SKM-1 treated with dmso at 0.1 percent for 144 hours (cell line): Measurements from ENCODE around the gene GET4.

Source experiments
- DNase-seq: peaks from one replicate; lab custom pipeline; 2025; ENCODE audit not compliant: unreplicated experiment; lab: John Stamatoyannopoulos, UW

Gene GET4

GRCh38 chr7:885261-885892, 9.0 kb downstream of the GET4 start:
- no peak for DNase-seq

DNA sequence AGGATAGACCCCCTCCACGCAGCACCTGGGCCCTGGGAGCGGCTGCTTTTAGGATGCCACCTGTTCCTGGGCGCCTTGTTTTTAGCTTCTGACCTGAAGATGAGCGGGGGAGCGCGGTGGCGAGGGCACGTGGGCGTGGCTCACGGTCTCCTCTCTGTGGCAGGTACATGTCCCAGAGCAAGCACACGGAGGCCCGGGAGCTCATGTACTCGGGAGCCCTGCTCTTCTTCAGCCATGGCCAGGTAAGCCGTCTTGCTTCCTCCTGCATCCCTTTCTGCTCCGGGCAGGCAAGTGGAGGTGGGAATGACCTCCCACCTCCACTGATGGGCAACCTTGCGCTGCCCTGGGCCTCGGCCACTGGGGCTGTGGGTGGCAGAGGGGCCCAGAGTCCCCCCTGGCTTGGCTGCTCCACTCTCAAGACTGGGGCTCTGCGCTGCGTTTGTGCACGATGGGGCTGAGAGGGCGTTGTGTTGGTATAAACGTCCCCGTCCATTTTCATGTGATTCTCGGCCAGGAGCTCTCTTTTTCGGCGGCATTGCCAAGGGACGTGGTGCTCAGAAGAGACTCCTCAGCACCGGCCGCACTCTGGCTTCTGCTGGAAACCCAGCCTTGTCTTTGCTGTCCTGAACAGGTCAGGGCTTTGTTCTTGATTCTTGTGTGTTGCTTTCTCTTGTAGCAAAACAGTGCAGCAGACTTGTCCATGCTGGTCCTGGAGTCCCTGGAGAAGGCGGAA, 9.7 kb downstream of the GET4 start:
- DNase-seq, result no peak

DNA sequence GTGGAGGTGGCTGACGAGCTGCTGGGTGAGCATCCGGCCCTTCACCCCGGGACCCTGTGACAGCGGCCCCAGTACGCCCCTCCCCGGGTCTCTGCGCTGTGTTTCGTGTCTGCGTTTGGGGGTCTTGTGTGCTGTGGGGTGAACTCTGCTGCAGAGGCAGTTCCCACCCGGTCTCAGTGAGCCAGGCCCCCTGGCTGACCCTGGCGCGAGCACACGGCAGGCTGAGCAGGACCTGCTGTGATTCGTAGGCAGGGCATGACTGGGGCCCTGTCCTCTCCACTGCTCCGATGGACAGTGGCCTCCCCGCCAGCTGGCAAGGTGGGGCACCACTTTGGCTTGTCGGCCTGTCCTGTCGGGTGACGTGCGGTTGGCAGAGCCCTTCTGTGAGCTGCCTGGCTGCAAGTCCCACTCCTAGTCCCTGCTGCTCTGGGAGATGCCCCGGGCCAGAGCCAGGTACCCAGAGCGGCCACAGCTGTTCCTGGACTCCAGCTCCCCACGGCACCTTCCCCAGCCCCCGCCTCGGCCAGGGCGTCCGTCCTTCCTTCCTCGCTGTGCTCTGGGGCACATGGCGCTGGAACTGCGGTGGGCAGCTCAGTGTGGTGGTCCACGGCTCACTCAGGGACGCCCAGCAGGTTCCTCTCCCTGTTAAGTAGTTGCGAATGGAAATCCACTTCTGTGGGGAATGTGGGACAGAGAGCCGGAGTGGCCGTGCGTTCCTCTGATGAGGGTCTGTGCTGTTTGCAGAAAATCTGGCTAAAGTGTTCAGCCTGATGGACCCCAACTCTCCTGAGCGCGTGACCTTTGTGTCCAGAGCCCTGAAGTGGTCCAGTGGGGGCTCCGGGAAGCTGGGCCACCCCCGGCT, 10.5 kb downstream of the GET4 start:
- no peak for DNase-seq

- no peak for DNase-seq
Observed at GRCh38 chr7:887488-887820, 11.1 kb downstream of the GET4 start.

GRCh38 chr7:888081-889024, 12.0 kb downstream of the GET4 start:
- DNase-seq, result no peak

DNA sequence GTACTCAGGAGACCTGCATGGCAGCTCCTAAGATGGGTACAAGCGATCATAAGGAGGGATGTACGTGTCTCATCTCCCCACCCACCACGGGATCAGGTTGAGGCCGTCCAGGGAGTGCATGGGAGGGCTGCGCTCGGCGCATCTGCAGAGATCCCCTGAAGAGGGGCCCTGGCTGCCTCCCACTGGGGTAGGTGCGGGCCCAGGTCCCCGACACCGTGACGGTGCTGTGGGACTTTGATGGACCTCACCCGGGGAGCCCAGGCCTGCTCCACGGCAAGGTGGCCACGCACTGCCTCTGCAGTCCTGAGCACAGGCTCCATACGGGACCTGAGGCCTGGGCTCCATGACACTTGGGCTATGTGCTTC, 12.7 kb downstream of the GET4 start:
- DNase-seq, result no peak

DNA sequence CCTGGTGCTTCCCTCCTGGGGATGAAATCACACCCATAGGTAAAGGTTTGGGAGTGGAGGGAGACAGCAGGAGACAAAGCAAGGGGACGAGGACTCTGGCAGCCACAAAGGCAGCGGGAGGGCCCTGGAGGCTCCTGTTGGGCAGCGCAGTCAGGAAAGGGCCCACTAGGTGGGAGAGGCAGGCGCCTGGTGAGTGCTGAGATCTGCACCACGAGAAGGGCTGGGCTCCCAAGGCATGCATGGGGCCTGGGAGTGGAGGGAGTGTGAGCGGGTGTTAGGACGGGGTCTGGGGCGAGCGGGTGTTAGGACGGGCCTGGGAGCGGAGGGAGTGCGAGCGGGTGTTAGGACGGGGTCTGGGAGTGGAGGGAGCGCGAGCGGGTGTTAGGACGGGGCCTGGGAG, 13.0 kb downstream of the GET4 start:
- no peak for DNase-seq

DNA sequence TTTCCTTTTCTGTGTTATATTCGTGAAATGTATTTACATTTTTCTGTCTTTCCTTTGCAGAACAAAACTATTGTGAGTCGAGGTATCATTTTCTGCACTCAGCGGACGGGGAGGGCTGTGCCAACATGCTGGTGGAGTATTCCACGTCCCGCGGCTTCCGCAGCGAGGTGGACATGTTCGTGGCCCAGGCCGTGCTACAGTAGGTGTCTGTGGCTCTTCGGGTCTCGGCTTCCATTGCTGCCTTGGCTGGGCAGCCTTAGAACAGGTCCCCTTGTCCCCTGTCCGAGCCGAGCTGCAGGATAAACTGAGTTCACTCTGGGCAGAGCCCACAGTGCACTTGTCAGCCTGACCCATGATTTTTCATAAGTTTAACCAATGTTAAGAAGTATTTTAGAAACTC, 14.5 kb downstream of the GET4 start:
- DNase-seq, result no peak

DNA sequence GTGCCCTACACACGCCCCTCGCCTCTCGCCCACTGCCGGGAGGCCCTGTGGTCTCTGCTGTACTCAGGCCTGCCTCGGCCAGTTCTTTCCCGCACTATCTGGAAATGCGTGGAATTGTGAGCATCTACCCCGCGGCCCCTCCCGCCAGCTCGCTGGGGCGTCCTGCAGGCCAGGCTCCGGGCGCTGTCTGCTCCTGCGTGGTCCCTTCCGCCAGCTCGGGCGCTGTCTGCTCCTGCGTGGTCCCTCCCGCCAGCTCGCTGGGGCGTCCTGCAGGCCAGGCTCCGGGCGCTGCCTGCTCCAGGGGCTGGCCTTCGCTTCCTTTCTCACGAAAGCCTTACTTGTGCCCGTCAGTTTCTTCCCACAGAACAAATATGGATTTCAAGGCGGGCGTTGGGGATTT, 14.9 kb downstream of the GET4 start:
- DNase-seq, result no peak

GRCh38 chr7:891805-892204, 15.5 kb downstream of the GET4 start:
- no peak for DNase-seq

DNA sequence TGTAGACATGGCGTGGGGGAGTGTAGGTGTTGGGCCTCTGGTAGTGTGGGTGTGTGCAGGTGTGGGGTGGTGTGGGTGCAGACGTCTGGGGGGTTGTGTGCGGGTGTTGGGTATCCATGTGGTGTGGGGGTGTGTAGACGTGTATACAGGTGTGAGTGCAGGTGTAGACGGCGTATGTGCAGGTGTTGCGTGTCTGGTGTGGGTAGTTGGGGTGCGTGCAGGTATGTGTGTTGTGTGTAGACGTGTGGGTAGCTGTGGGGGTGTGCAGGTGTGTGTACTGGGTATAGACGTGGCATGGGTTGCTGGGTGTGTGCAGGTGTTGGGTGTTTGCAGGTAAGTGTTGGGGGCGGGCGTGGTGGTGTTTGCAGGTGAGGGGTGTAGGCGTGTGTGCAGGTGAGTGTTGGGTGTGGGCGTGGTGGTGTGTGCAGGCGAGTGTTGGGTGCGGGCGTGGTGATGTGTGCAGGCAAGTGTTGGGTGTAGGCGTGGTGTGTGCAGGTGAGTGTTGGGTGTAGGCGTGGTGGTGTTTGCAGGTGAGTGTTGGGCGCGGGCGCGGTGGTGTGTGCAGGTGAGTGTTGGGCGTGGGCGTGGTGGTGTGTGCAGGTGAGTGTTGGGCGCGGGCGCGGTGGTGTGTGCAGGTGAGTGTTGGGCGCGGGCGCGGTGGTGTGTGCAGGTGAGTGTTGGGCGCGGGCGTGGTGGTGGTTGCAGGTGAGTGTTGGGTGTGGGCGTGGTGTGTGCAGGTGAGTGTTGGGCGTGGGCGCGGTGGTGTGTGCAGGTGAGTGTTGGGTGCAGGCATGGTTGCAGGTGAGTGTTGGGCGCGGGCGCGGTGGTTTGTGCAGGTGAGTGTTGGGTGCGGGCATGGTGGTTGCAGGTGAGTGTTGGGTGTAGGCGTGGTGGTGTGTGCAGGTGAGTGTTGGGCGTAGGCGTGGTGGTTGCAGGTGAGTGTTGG, 16.6 kb downstream of the GET4 start:
- DNase-seq, result no peak

GRCh38 chr7:893686-894085, 17.3 kb downstream of the GET4 start:
- DNase-seq, result no peak

- DNase-seq, result no peak
Observed at GRCh38 chr7:894164-894867, 18.0 kb downstream of the GET4 start.

DNA sequence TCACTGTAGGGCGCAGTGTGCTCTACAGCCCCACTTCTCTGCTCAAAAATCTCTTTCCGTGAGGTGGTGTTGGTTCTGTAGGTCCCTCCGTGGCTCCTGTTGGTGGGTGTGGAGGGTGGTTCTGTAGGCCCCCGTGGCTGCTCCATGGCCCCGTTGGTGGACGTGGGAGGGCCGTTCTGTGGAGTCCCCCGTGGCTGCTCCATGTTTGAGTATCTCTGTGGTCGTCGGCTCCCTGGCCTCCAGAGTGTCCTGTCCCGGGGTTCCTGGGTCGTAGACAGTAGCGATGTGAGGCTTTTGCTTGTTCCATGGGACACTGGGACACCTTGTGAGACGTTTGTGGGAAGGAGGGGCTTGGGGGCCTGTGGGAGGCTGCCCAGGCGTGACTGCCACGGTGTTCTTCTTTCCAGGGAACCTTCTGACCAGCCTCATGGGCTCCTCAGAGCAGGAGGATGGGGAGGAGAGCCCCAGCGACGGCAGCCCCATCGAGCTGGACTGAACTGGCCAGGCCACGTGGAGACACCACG, 18.6 kb downstream of the GET4 start:
- no peak for DNase-seq

DNA sequence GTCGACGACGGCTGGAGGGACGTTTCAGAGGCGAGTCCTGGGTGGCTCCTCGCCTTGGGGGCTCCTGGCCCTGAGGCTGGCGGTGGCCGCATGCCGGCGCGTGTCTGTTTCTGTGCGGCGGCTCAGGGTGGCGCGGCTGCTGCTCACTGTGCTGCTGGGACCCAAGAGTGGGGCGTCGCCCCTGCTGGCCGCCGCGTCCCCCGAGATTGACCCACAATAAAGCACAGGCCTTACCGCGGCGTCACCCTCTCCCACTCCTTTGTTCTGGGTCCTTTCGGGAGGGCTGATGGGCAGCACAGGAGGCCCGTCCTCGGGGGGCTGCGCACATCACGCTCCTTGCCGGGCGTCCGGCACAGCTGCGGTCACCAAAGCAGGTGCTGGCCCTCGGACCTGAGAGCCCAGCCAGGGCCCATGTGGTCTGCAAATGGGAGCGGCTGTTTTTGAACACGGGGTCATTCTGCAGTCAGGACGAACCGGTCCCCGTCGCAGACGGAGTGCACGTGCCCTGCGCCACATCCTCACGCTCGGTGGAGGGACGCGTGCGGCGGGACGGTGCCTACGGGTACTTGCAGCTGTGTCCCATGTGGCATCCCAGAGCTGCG, 19.2 kb downstream of the GET4 start:
- DNase-seq, result no peak

DNA sequence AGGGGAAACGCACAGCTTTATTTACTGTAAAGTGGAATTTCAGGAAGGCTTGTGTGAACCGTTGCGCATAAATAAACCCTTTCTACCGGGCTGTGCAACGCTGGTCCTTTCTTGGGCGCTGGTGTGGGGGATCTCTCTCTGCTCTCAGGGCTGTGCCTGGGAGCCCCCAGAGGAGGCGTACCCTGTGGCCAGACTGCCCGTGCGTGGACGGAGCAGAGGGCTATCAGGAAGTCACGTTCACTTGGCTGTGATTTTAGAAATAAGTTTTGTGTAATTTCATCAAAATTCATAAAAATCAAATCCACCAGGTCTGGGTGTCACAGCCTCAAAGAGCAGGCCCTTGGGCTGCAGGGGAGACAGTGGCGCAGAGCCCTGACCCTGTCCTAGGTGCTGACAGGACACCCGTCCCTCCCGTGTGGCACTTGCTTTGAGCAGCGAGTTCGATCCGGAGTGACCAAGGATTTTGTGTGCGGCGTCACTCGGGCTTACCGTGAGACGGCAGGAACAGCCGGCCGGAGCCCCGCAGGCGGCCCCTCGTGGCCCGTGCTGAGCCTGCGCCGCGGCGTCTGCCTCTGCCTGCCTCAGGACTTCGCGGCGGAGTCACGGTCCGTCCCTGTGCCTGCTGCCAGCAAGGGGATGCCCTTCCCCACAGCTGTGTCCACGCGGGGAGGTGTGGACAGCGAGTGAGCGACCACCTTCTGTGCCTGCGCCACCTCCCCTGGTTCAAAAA, 20.2 kb downstream of the GET4 start:
- DNase-seq, result no peak

GRCh38 chr7:897086-897485, 20.7 kb downstream of the GET4 start:
- DNase-seq, result no peak

DNA sequence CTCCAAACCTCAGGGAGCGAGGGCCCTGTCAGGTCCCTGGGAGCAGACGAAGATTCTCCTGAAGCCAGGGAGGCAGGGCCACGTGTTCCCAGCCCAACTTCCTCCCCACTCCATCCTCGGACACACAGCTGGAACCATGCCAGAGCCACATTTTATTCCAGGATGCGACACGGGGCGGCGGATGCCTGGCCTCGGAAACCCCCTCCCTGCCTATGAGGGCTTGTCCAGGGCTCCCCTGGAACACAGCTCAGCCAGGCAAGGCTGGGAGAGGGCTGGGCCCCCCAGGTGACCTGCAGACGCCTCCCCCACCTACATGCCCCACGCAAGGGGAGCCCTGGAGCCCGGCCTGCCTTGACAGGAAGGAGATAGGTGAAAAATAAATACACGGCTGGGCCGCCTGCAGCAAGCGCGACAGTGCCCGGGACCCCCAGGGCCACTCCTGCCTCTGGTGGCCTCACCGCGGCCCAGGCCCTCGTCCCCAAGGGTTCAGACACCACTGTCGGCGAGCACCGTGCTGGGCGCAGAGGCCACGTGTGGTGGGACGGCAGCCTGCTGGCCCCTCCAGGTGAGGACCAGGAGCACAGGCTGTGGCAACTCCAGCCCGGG, 21.5 kb downstream of the GET4 start:
- no peak for DNase-seq
